HepG2 (cell line): ENCODE measurements around the gene PLPP7. TPM values are rescaled to one million over a fixed set of nuclear protein-coding genes. Genes with fewer than 3 reads are reported as not detected.

Experiments used
- ATAC-seq: fragments of 200-7000 bp; cut with Tn5 transposase; 3 replicates; pipeline ENCODE4 v1.9.1; 2020; ENCODE audit warnings: mild to moderate bottlenecking, moderate library complexity
- BruUV-seq: library from RNA; stranded (reverse); fragments of 400-500 nt; replicated peaks from 2 replicates; lab custom pipeline; 2021; lab: Mats Ljungman, UMichigan
- CTCF ChIA-PET: fragments of 300-600 bp; formaldehyde crosslinking; extraction: SDS; loops from one replicate; lab custom pipeline; 2021; ENCODE audit warnings: low total read pairs, inconsistent platforms, low intra/inter-chr PET ratio; lab: Yijun Ruan, JAX
- POLR2A ChIA-PET: fragments of 350-600 bp; sonication (Branson Sonifier 250); formaldehyde crosslinking; loops from one replicate; lab custom pipeline; 2020; ENCODE audit warnings: antibody characterized with exemption, inconsistent platforms; lab: Yijun Ruan, JAX
- DNase-seq: peaks from one replicate; pipeline ENCODE4 v3.0.0-alpha.2; 2015; ENCODE audit warnings: low spot score
- FAIRE-seq: peaks from 3 replicates; lab custom pipeline; 2011; peaks lifted over from hg19 to GRCh38; lab: Jason Lieb, UNC
- H2AFZ ChIP-seq: one replicate; pipeline ENCODE4 v1.6.1; 2011; ENCODE audit warnings: low read length, inconsistent platforms
- H3K27ac ChIP-seq: fragments of 300-600 bp; 3 replicates; pipeline ENCODE4 v1.8.0; 2011; ENCODE audit warnings: mixed run types, mild to moderate bottlenecking, mixed read lengths, low read length, inconsistent platforms; ENCODE audit not compliant: insufficient read depth; ENCODE audit errors: extremely low read length
- H3K27me3 ChIP-seq, 2 experiments: fragments of 200-600 bp in 1 of 2; 2 replicates in 1 of 2; 3 replicates in 1 of 2; pipeline versions ENCODE4 v1.6.0 to v1.8.0; 2011; ENCODE audit warnings: low read length in 2 of 2, mild to moderate bottlenecking in 2 of 2, moderate library complexity in 2 of 2, inconsistent platforms in 1 of 2; ENCODE audit not compliant: insufficient read depth in 2 of 2, control insufficient read depth in 1 of 2
- H3K36me3 ChIP-seq, 2 experiments: fragments of 200-600 bp in 1 of 2; replicated peaks in 1 of 2; 2 replicates in 1 of 2; 3 replicates in 1 of 2; pipeline versions ENCODE4 v1.5.1 to v1.8.0; 2011; ENCODE audit warnings: low read length in 2 of 2, inconsistent platforms in 1 of 2; ENCODE audit not compliant: insufficient read depth in 2 of 2, control insufficient read depth in 1 of 2
- H3K4me1 ChIP-seq: 2 replicates; pipeline ENCODE4 v1.5.1; 2012; ENCODE audit warnings: low read length, inconsistent platforms; ENCODE audit not compliant: insufficient read depth
- H3K4me2 ChIP-seq: 2 replicates; pipeline ENCODE4 v1.6.0; 2011; ENCODE audit warnings: low read depth, low read length, inconsistent platforms
- H3K4me3 ChIP-seq, 3 experiments: fragments of 200-600 bp in 1 of 3; sonication (generic), shearing (Covaris generic) in 1 of 3; replicated peaks in 1 of 3; 2 replicates each; pipeline ENCODE4 v1.5.1; 2011 to 2016; ENCODE audit warnings: low read length in 3 of 3, inconsistent platforms in 2 of 3, low read depth in 2 of 3, mild to moderate bottlenecking in 2 of 3, control low read depth in 1 of 3, mixed read lengths in 1 of 3; ENCODE audit not compliant: insufficient read depth in 1 of 3
- H3K79me2 ChIP-seq: one replicate; pipeline ENCODE4 v1.6.1; 2011; ENCODE audit warnings: low read length, inconsistent platforms; ENCODE audit not compliant: insufficient read depth
- H3K9ac ChIP-seq: 2 replicates; pipeline ENCODE4 v1.6.0; 2011; ENCODE audit warnings: mild to moderate bottlenecking, low read depth, low read length, inconsistent platforms; ENCODE audit not compliant: insufficient read depth
- H3K9me3 ChIP-seq: 2 replicates; pipeline ENCODE4 v1.5.1; 2012; ENCODE audit warnings: mild to moderate bottlenecking, low read length
- H4K20me1 ChIP-seq: 2 replicates; pipeline ENCODE4 v1.6.0; 2011; ENCODE audit warnings: inconsistent platforms, mild to moderate bottlenecking, low read length, moderate library complexity; ENCODE audit not compliant: insufficient read depth
- KDM5B ChIP-seq: sonication (generic); formaldehyde crosslinking; IDR thresholded peaks from 2 replicates; pipeline ENCODE4 v1.4.0; 2020; ENCODE audit warnings: missing genetic modification reagents, mild to moderate bottlenecking, borderline replicate concordance
- PRPF4 ChIP-seq: fragments of 200-400 bp; formaldehyde crosslinking; IDR thresholded peaks from 2 replicates; pipeline ENCODE4 v1.6.1; 2016; ENCODE audit warnings: low read length, low read depth; ENCODE audit not compliant: poor library complexity, severe bottlenecking
- U2AF1 ChIP-seq: fragments of 200-400 bp; formaldehyde crosslinking; optimal IDR thresholded peaks from 2 replicates; pipeline ENCODE3; 2017; ENCODE audit warnings: mild to moderate bottlenecking, low read depth, low read length
- U2AF2 ChIP-seq: fragments of 200-400 bp; formaldehyde crosslinking; IDR thresholded peaks from 2 replicates; pipeline ENCODE4 v1.6.1; 2017; ENCODE audit warnings: low read depth, mild to moderate bottlenecking, low read length
- ZNF232 ChIP-seq: sonication (generic); formaldehyde crosslinking; IDR thresholded peaks from 2 replicates; pipeline ENCODE4 v1.4.0; 2020; ENCODE audit warnings: missing genetic modification reagents, borderline replicate concordance
- ZNF318 ChIP-seq: sonication (generic); formaldehyde crosslinking; IDR thresholded peaks from 2 replicates; pipeline ENCODE4 v1.4.0; 2020; ENCODE audit warnings: mild to moderate bottlenecking, missing genetic modification reagents
- ZNF513 ChIP-seq: sonication (generic); formaldehyde crosslinking; conservative IDR thresholded peaks from 2 replicates; pipeline ENCODE4 v1.5.0; 2020; ENCODE audit warnings: missing genetic modification reagents
- ZNF530 ChIP-seq: sonication (generic); formaldehyde crosslinking; IDR thresholded peaks from 2 replicates; pipeline ENCODE4 v1.5.0; 2020; ENCODE audit warnings: low read depth, mild to moderate bottlenecking, missing genetic modification reagents
- ZNF564 ChIP-seq: sonication (generic); formaldehyde crosslinking; IDR thresholded peaks from 2 replicates; pipeline ENCODE4 v1.8.1; 2023; ENCODE audit warnings: mild to moderate bottlenecking, missing genetic modification reagents
- ZNF629 ChIP-seq: sonication (generic); formaldehyde crosslinking; conservative IDR thresholded peaks from 2 replicates; pipeline ENCODE4 v1.5.0; 2020; ENCODE audit warnings: missing genetic modification reagents
- ZNF709 ChIP-seq: sonication (generic); formaldehyde crosslinking; IDR thresholded peaks from 2 replicates; pipeline ENCODE4 v1.5.0; 2020; ENCODE audit warnings: mild to moderate bottlenecking, missing genetic modification reagents
- ZNF710 ChIP-seq: sonication (generic); formaldehyde crosslinking; IDR thresholded peaks from 2 replicates; pipeline ENCODE4 v1.5.0; 2020; ENCODE audit warnings: mild to moderate bottlenecking, missing genetic modification reagents, borderline replicate concordance
- WGBS: methylation state at CpG from one replicate; pipeline ENCODE4 v1.1.6; 2017; ENCODE audit warnings: low lambda C conversion rate; 5-methylcytosine and 5-hydroxymethylcytosine counted together
- in situ Hi-C: cut with HindIII; loops from 2 replicates; pipeline ENCODE4 v1.10.0; 2017; ENCODE audit warnings: low pct_unique_long_range_greater_than_20kb; ENCODE audit not compliant: extremely low pct_ligation_motif_present
- intact Hi-C: fragments of 100-400 bp; cut with micrococcal nuclease; formaldehyde crosslinking; loops from one replicate; pipeline ENCODE4 v1.10.0; 2022; ENCODE audit not compliant: unreplicated experiment
- polyA plus RNA-seq, 8 experiments: library from polyadenylated mRNA; depleted of rRNA in 3 of 8; stranded (reverse) in 7 of 8; unstranded in 1 of 8; fragments of >200 nt; fragmentation: Illumina TruSeq in 4 of 8; extraction: Trizol in 4 of 8; gene quantifications; 2 replicates each; pipeline versions ENCODE4 v1.2.1 to v1.2.3, GENCODE V29; 2011 to 2016; ENCODE audit warnings: low read depth in 4 of 8, missing spikeins in 1 of 8, mixed read lengths in 1 of 8; ENCODE audit not compliant: insufficient read depth in 1 of 8
- total RNA-seq, 5 experiments: library from RNA; depleted of rRNA; stranded (reverse); fragments of >200 nt; fragmentation: Illumina TruSeq; extraction: Trizol; gene quantifications; 2 replicates each; pipeline ENCODE4 v1.2.3, GENCODE V29; 2016; ENCODE audit warnings: low read depth in 1 of 5

Gene PLPP7
- total and polyA plus RNA-seq, 2 of the 13 experiments (the other 11 are each of a cell fraction or from before 2014, with no cell fraction given): 0.33 to 1.2 TPM

GRCh38 chr9:131298341-131298740 is 8.8 kb downstream of the PLPP7 start:
- H3K4me1 ChIP-seq: no peaks in the 10 kb centered on the region
- intact Hi-C loops (no loop called here), in situ Hi-C loops (no loop called here)
- H3K9me3 ChIP-seq: no peaks in the 10 kb centered on the region
- H3K4me3 ChIP-seq: no peak overlapping the region
- no peak overlapping the region for H3K27ac ChIP-seq
- no TSS peak for BruUV-seq
- no peak overlapping the region for H3K4me2 ChIP-seq
- DNase-seq (no peak), ATAC-seq (no peak), FAIRE-seq (no peak)
- 8% methylated on average over 3 of the region's 5 CpGs for WGBS
- POLR2A ChIA-PET: no interaction called here
- CTCF ChIA-PET: no interaction called here
- H3K27me3 ChIP-seq: peaks cover 9 to 27% of the 10 kb centered on the region in 2 experiments; a peak in 3 of 5 replicates
- no peaks in the 10 kb centered on the region for H3K79me2 ChIP-seq
- H2AFZ ChIP-seq: no peak overlapping the region
- no peak for TF ChIP-seq ZNF318 (CRISPR knock-in tag)
- TF ChIP-seq ZNF513 (CRISPR knock-in tag): no peak
- no peak for TF ChIP-seq U2AF2
- no peak for TF ChIP-seq U2AF1
- TF ChIP-seq ZNF232 (CRISPR knock-in tag): no peak
- TF ChIP-seq ZNF530 (CRISPR knock-in tag): no peak
- TF ChIP-seq ZNF710 (CRISPR knock-in tag): no peak
- TF ChIP-seq PRPF4: no peak
- no peak for TF ChIP-seq ZNF709 (CRISPR knock-in tag)
- TF ChIP-seq KDM5B (CRISPR knock-in tag): no peak
- TF ChIP-seq ZNF564 (CRISPR knock-in tag): no peak
- no peak for TF ChIP-seq ZNF629 (CRISPR knock-in tag)
- no peaks in the 10 kb centered on the region for H4K20me1 ChIP-seq
- no peak overlapping the region for H3K9ac ChIP-seq
- no peaks in the 10 kb centered on the region for H3K36me3 ChIP-seq
